A673 (cell line): ENCODE measurements around the gene ARMH3. TPM values are rescaled to one million over a fixed set of nuclear protein-coding genes. Genes with fewer than 3 reads are reported as not detected.

Source experiments
- BruUV-seq: library from RNA; stranded (reverse); fragments of 400-500 nt; replicated peaks from 2 replicates; lab custom pipeline; 2021; lab: Mats Ljungman, UMichigan
- CTCF ChIA-PET: fragments of 300-600 bp; sonication (Branson Sonifier 250); formaldehyde crosslinking; loops from one replicate; lab custom pipeline; 2022; ENCODE audit warnings: antibody characterized with exemption; lab: Charles Lee
- POLR2A ChIA-PET: fragments of 300-600 bp; sonication (Branson Sonifier 250); formaldehyde crosslinking; loops from one replicate; lab custom pipeline; 2022; ENCODE audit warnings: antibody characterized with exemption; ENCODE audit not compliant: low non-redundant PET; lab: Charles Lee
- DNase-seq: peaks from one replicate; pipeline ENCODE4 v3.0.0-alpha.2; 2015; ENCODE audit warnings: low spot score
- H3K27ac ChIP-seq: fragments of 200-600 bp; sonication (generic); 2 replicates; pipeline ENCODE4 v1.5.1; 2016; ENCODE audit warnings: mixed run types, low read depth, mild to moderate bottlenecking, mixed read lengths, antibody characterized with exemption, low read length; ENCODE audit not compliant: poor library complexity, severe bottlenecking
- H3K27me3 ChIP-seq: fragments of 200-600 bp; sonication (generic); replicated peaks from 2 replicates; pipeline ENCODE4 v1.6.1; 2017; ENCODE audit warnings: mixed run types, low read depth, mild to moderate bottlenecking, mixed read lengths, antibody characterized with exemption, low read length; ENCODE audit not compliant: insufficient read depth, poor library complexity
- H3K36me3 ChIP-seq: fragments of 200-600 bp; sonication (generic); 2 replicates; pipeline ENCODE4 v1.6.1; 2016; ENCODE audit warnings: mixed run types, mild to moderate bottlenecking, mixed read lengths, antibody characterized with exemption, low read length; ENCODE audit not compliant: insufficient read depth, poor library complexity, severe bottlenecking
- H3K4me1 ChIP-seq: fragments of 200-600 bp; sonication (generic); 2 replicates; pipeline ENCODE4 v1.6.1; 2017; ENCODE audit warnings: mixed run types, mild to moderate bottlenecking, mixed read lengths, antibody characterized with exemption, low read length; ENCODE audit not compliant: insufficient read depth, poor library complexity, severe bottlenecking
- H3K4me3 ChIP-seq: fragments of 200-600 bp; sonication (generic); 2 replicates; pipeline ENCODE4 v1.5.1; 2016; ENCODE audit warnings: low read depth, mixed run types, mild to moderate bottlenecking, mixed read lengths, low read length; ENCODE audit not compliant: poor library complexity, severe bottlenecking
- H3K9me3 ChIP-seq: fragments of 200-600 bp; sonication (generic); 2 replicates; pipeline ENCODE4 v1.6.1; 2016; ENCODE audit warnings: mixed run types, low read depth, mild to moderate bottlenecking, mixed read lengths, antibody characterized with exemption, low read length; ENCODE audit not compliant: poor library complexity, severe bottlenecking
- EZH2 ChIP-seq: fragments of 200-600 bp; sonication (generic); IDR thresholded peaks from 2 replicates; pipeline ENCODE4 v1.6.1; 2017; ENCODE audit warnings: borderline replicate concordance, low read depth, mild to moderate bottlenecking, mixed read lengths, antibody characterized with exemption, low read length; ENCODE audit not compliant: poor library complexity, severe bottlenecking
- intact Hi-C: fragments of 100-400 bp; cut with micrococcal nuclease; formaldehyde crosslinking; loops from one replicate; pipeline ENCODE4 v1.10.0; 2022; ENCODE audit not compliant: unreplicated experiment
- total RNA-seq: library from RNA; stranded (reverse); gene quantifications from 2 replicates; pipeline ENCODE4 v1.2.3, GENCODE V29; 2021
- TF ChIP-seq, protein P1 (sequence below): fragments of 300-800, 200-600 bp; sonication (generic); conservative IDR thresholded peaks from 2 replicates; pipeline ENCODE4 v1.5.1; 2017; ENCODE audit warnings: low read depth, mild to moderate bottlenecking, antibody characterized with exemption, low read length, moderate library complexity, mixed read lengths

ARMH3 gene
- total RNA-seq, 1 experiment from 2014 or later = 17.8 TPM

- H3K9me3 ChIP-seq = no peaks in the 10 kb centered on the region
- peaks cover 20% of the 10 kb centered on the region for H3K4me1 ChIP-seq
- no peak overlapping the region for H3K27ac ChIP-seq
- H3K4me3 ChIP-seq = no peak overlapping the region
- intact Hi-C loops = no loop called here
- no peaks in the 10 kb centered on the region for H3K27me3 ChIP-seq
- CTCF ChIA-PET = interaction anchor here (0.8 kb wide), 1 partner anchor 17 kb away, joined by 4 read pairs; no protein-coding TSS in a partner anchor
- no peaks in the 10 kb centered on the region for H3K36me3 ChIP-seq
- POLR2A ChIA-PET = no interaction called here
- no peak for TF ChIP-seq EZH2
- TF ChIP-seq, protein P1, sequence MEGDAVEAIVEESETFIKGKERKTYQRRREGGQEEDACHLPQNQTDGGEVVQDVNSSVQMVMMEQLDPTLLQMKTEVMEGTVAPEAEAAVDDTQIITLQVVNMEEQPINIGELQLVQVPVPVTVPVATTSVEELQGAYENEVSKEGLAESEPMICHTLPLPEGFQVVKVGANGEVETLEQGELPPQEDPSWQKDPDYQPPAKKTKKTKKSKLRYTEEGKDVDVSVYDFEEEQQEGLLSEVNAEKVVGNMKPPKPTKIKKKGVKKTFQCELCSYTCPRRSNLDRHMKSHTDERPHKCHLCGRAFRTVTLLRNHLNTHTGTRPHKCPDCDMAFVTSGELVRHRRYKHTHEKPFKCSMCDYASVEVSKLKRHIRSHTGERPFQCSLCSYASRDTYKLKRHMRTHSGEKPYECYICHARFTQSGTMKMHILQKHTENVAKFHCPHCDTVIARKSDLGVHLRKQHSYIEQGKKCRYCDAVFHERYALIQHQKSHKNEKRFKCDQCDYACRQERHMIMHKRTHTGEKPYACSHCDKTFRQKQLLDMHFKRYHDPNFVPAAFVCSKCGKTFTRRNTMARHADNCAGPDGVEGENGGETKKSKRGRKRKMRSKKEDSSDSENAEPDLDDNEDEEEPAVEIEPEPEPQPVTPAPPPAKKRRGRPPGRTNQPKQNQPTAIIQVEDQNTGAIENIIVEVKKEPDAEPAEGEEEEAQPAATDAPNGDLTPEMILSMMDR = no peak
- no TSS peak for BruUV-seq
- no peak for DNase-seq
These were observed 149.3 kb downstream of the ARMH3 start for GRCh38 chr10:101906586-101907183.

- Histone ChIP-seq H3K4me1 (peaks cover 20% of the 10 kb centered on the region), H3K27ac (no peak overlapping the region), H3K27me3 (no peaks in the 10 kb centered on the region), H3K4me3 (no peak overlapping the region), H3K9me3 (no peaks in the 10 kb centered on the region), H3K36me3 (no peaks in the 10 kb centered on the region)
- TF ChIP-seq, protein P1 = no peak
- no peak for TF ChIP-seq EZH2
- POLR2A ChIA-PET = no interaction called here
- DNase-seq = no peak
- no TSS peak for BruUV-seq
- CTCF ChIA-PET = no interaction called here
- intact Hi-C loops = no loop called here
These were observed 150.7 kb downstream of the ARMH3 start for GRCh38 chr10:101905251-101905650.

- Histone ChIP-seq H3K4me3 (no peak overlapping the region), H3K36me3 (no peaks in the 10 kb centered on the region), H3K27me3 (no peaks in the 10 kb centered on the region), H3K4me1 (peaks cover 20% of the 10 kb centered on the region), H3K27ac (no peak overlapping the region), H3K9me3 (no peaks in the 10 kb centered on the region)
- CTCF ChIA-PET = interaction anchor here (1.1 kb wide), 1 partner anchor 14 kb away, joined by 6 read pairs; no protein-coding TSS in a partner anchor
- no peak for TF ChIP-seq EZH2
- TF ChIP-seq, protein P1 = no peak
- DNase-seq = peak; percentile 59
- intact Hi-C loops = no loop called here
- BruUV-seq = no TSS peak
- POLR2A ChIA-PET = no interaction called here
These were observed 152.0 kb downstream of the ARMH3 start for GRCh38 chr10:101903827-101904550.
